ENCODE results near the gene APCDD1. TPM values are rescaled to one million over a fixed set of nuclear protein-coding genes. Genes with fewer than 3 reads are reported as not detected.

The APCDD1 gene
- total and polyA plus RNA-seq, 2 of the 8 experiments (the other 6 are each of a cell fraction or from before 2014, with no cell fraction given), result 2.6 to 3.6 TPM

DNA sequence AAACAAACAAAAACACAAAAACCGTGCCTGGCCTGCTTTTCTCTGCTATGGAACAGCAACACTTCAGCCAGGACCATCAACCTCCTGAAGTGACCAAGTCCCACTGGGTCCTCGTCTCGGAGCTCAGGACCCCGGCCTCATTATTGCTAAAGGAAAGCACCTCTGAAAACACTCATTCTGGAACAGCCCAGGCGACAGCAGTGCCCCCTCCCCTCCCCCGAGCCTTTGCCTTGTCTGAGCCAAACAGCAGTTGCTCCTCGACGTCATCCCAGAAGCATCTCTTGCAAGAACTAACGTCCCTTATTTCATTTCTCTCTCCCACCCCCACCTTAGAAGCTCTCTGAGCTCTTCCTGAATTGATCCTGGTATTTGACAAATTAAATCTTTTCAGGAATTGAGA is 27.4 kb downstream of the APCDD1 start:
- Histone ChIP-seq H3K14ac (ENCODE audit: insufficient read length) (no peak overlapping the region), H3K4me2 (ENCODE audit: insufficient read depth in 1 of 2, low read depth in 2 of 2, low read length in 2 of 2) (no peak overlapping the region; a peak in 1 of 4 replicates), H2BK120ac (replicated peaks; ENCODE audit: low read depth, low read length) (no peak overlapping the region), H3K27me3 (replicated peaks in 1 of 4; ENCODE audit: control insufficient read depth in 3 of 4, extremely low read depth in 1 of 4, insufficient read depth in 3 of 4, low read length in 3 of 4) (peaks cover 7 to 23% (median 16%) of the 10 kb centered on the region in 4 experiments), H3K4me3 (ENCODE audit: extremely low read depth in 1 of 4, insufficient read depth in 2 of 4, low read depth in 3 of 4, low read length in 4 of 4) (no peak overlapping the region), H3K79me1 (ENCODE audit: low read depth, low read length) (no peaks in the 10 kb centered on the region), H4K20me1 (replicated peaks in 1 of 2; ENCODE audit: control insufficient read depth in 1 of 2, insufficient read depth in 2 of 2, low read length in 2 of 2) (no peaks in the 10 kb centered on the region), H2AK5ac (ENCODE audit: low read depth, low read length) (no peak overlapping the region), H2BK12ac (ENCODE audit: low read depth, low read length) (no peak overlapping the region), H3K79me2 (ENCODE audit: control insufficient read depth in 1 of 2, insufficient read depth in 2 of 2, low read length in 2 of 2) (no peaks in the 10 kb centered on the region), H2BK5ac (ENCODE audit: low read depth, low read length) (no peak overlapping the region), H3K4me1 (replicated peaks in 1 of 4; ENCODE audit: control insufficient read depth in 3 of 4, insufficient read depth in 4 of 4, low read length in 3 of 4) (peaks cover 1 to 8% (median 5%) of the 10 kb centered on the region in 4 experiments; a peak in 5 of 7 replicates), H4K5ac (ENCODE audit: insufficient read length, low read depth, low read length) (no peak overlapping the region), H4K8ac (ENCODE audit: extremely low read depth, insufficient read depth, low read length) (no peak overlapping the region), H3K23me2 (ENCODE audit: low read depth, low read length) (no peaks in the 10 kb centered on the region), H3K23ac (ENCODE audit: insufficient read length) (no peak overlapping the region), H2BK20ac (ENCODE audit: low read length) (no peak overlapping the region), H3K27ac (ENCODE audit: low read depth, low read length) (no peak overlapping the region), H3K4ac (replicated peaks; ENCODE audit: insufficient read length, low read depth, low read length) (no peak overlapping the region), H4K91ac (replicated peaks; ENCODE audit: insufficient read length, low read length) (no peak overlapping the region), H2AFZ (ENCODE audit: low read length) (no peak overlapping the region), H2BK15ac (ENCODE audit: low read length) (no peak overlapping the region), H3K36me3 (ENCODE audit: control insufficient read depth in 2 of 4, insufficient read depth in 4 of 4, low read length in 3 of 4) (no peaks in the 10 kb centered on the region), H3K9ac (replicated peaks in 1 of 4; ENCODE audit: extremely low read depth in 1 of 4, low read depth in 3 of 4, low read length in 3 of 4) (no peak overlapping the region; a peak in 1 of 7 replicates), H3K56ac (replicated peaks; ENCODE audit: insufficient read length, low read depth, low read length) (no peak overlapping the region), H3K9me3 (ENCODE audit: insufficient read depth in 2 of 2, low read depth in 1 of 2, low read length in 1 of 2) (no peaks in the 10 kb centered on the region), H3K18ac (ENCODE audit: extremely low read depth, low read length) (no peak overlapping the region)
- 63% methylated on average over 9 of the region's 9 CpGs; no CpG with 5 or more reads in 1 of the 2 experiments for WGBS, 2 experiments (ENCODE audit: extremely low coverage in 1 of 2, insufficient coverage in 1 of 2, insufficient read length in 1 of 2, insufficient replicate concordance in 2 of 2, low coverage in 1 of 2, low lambda C conversion rate in 2 of 2, missing lambda C conversion rate in 1 of 2)
- TF ChIP-seq GTF2F1 (IDR thresholded peaks at IDR 0.05; ENCODE audit: borderline replicate concordance, low read depth, low read length) (no peak), FOSL1 (IDR thresholded peaks at IDR 0.05; ENCODE audit: insufficient read depth, low read depth, low read length) (no peak), SAP30 (IDR thresholded peaks at IDR 0.05; ENCODE audit: insufficient read depth, insufficient replicate concordance, low read length) (no peak), KDM4A (IDR thresholded peaks at IDR 0.05; ENCODE audit: low read depth, low read length, severe bottlenecking) (no peak), TEAD4 (IDR thresholded peaks at IDR 0.05; ENCODE audit: low read depth, low read length) (no peak), EP300 (IDR thresholded peaks at IDR 0.05; ENCODE audit: borderline replicate concordance in 1 of 2, low read depth in 2 of 2, low read length in 2 of 2) (no peak), BACH1 (IDR thresholded peaks at IDR 0.05; ENCODE audit: low read length) (no peak)
- POLR2A ChIA-PET (ENCODE audit: partially characterized antibody), result no interaction called here
- DNase-seq (ENCODE audit: low read depth in 1 of 2, low spot score in 2 of 2) (peak in 1 of 2 experiments; percentile 52), FAIRE-seq (no peak)
- CTCF ChIA-PET (ENCODE audit: partially characterized antibody), result interaction anchor here (0.6 to 2.8 kb wide), 8 partner anchors 9 to 532 kb away, joined by 3 to 20 read pairs (median 4); no protein-coding TSS in a partner anchor

Measured in H1 (cell line).